Endometrium (tissue), 2 donors: ENCODE data around the gene AKNA.

Experiments
- FAIRE-seq: peaks from 2 replicates; lab custom pipeline; 2012; peaks lifted over from hg19 to GRCh38; lab: Jason Lieb, UNC
- donor health status: control.
- donor health status: control.

AKNA gene

GRCh38 chr9:114317665-114318357, 70.0 kb downstream of the AKNA start:
- no peak for FAIRE-seq

GRCh38 chr9:114316605-114317230, 71.1 kb downstream of the AKNA start:
- FAIRE-seq = no peak

- FAIRE-seq = no peak
Observed at GRCh38 chr9:114315723-114316363, 71.9 kb downstream of the AKNA start.

GRCh38 chr9:114314881-114315722, 72.7 kb downstream of the AKNA start:
- no peak for FAIRE-seq

- no peak for FAIRE-seq
Observed at GRCh38 chr9:114314256-114314867, 73.4 kb downstream of the AKNA start.

GRCh38 chr9:114313186-114313585, 74.6 kb downstream of the AKNA start:
- FAIRE-seq = no peak

GRCh38 chr9:114312513-114312875, 75.3 kb downstream of the AKNA start:
- no peak for FAIRE-seq

- no peak for FAIRE-seq
Observed at GRCh38 chr9:114311571-114312512, 75.9 kb downstream of the AKNA start.

GRCh38 chr9:114310471-114311450, 77.0 kb downstream of the AKNA start:
- FAIRE-seq = no peak

GRCh38 chr9:114309096-114309495, 78.7 kb downstream of the AKNA start:
- no peak for FAIRE-seq

- FAIRE-seq = no peak
Observed at GRCh38 chr9:114308361-114308950, 79.3 kb downstream of the AKNA start.

- no peak for FAIRE-seq
Observed at GRCh38 chr9:114307899-114308267, 79.9 kb downstream of the AKNA start.

- FAIRE-seq = no peak
Observed at GRCh38 chr9:114304416-114305188, 83.2 kb downstream of the AKNA start.

GRCh38 chr9:114303977-114304376, 83.8 kb downstream of the AKNA start:
- FAIRE-seq = no peak

GRCh38 chr9:114303571-114303970, 84.2 kb downstream of the AKNA start:
- no peak for FAIRE-seq

- FAIRE-seq = no peak
Observed at GRCh38 chr9:114302727-114303126, 85.1 kb downstream of the AKNA start.

- FAIRE-seq = no peak
Observed at GRCh38 chr9:114301798-114302565, 85.8 kb downstream of the AKNA start.
